Neuronal stem cell (in vitro differentiated cells): Measurements from ENCODE around the gene ZNF749. TPM values are rescaled to one million over a fixed set of nuclear protein-coding genes. Genes with fewer than 3 reads are reported as not detected.
"Not testable (repeated sequence)": the region's sequence is repeated elsewhere in the genome, so short reads cannot be mapped to it uniquely, and the experiment has no call there.

Experiments
- DNase-seq: peaks from one replicate; pipeline ENCODE4 v3.0.0-alpha.2; 2013; ENCODE audit warnings: low spot score
- H2AFZ ChIP-seq: one replicate; pipeline ENCODE4 v1.6.1; 2013; ENCODE audit warnings: mild to moderate bottlenecking, low read length, inconsistent platforms
- H2AK5ac ChIP-seq: 2 replicates; pipeline ENCODE4 v1.6.1; 2013; ENCODE audit warnings: low read depth, mild to moderate bottlenecking, inconsistent platforms, low read length, moderate library complexity, mixed read lengths
- H2BK120ac ChIP-seq: 2 replicates; pipeline ENCODE4 v1.6.1; 2013; ENCODE audit warnings: low read depth, mild to moderate bottlenecking, inconsistent platforms, low read length, moderate library complexity, mixed read lengths
- H2BK12ac ChIP-seq: one replicate; pipeline ENCODE4 v1.6.1; 2013; ENCODE audit warnings: low read length, inconsistent platforms
- H2BK15ac ChIP-seq: 2 replicates; pipeline ENCODE4 v1.6.1; 2013; ENCODE audit warnings: mild to moderate bottlenecking, low read length, inconsistent platforms, mixed read lengths
- H2BK5ac ChIP-seq: one replicate; pipeline ENCODE4 v1.6.1; 2013; ENCODE audit warnings: inconsistent platforms, mild to moderate bottlenecking, low read length, moderate library complexity
- H3K14ac ChIP-seq: one replicate; pipeline ENCODE4 v1.6.1; 2013; ENCODE audit warnings: low read length, inconsistent platforms
- H3K18ac ChIP-seq: 2 replicates; pipeline ENCODE4 v1.6.1; 2013; ENCODE audit warnings: low read length, inconsistent platforms
- H3K23ac ChIP-seq: 2 replicates; pipeline ENCODE4 v1.6.1; 2013; ENCODE audit warnings: low read depth, mild to moderate bottlenecking, mixed read lengths, low read length, inconsistent platforms; ENCODE audit not compliant: poor library complexity
- H3K27ac ChIP-seq: replicated peaks from 3 replicates; pipeline ENCODE4 v1.5.1; 2013; ENCODE audit warnings: low read length, inconsistent platforms
- H3K27me3 ChIP-seq, 3 experiments: 2 replicates each; pipeline ENCODE4 v1.6.1; 2013; ENCODE audit warnings: low read length in 3 of 3, mild to moderate bottlenecking in 2 of 3, inconsistent platforms in 1 of 3, low read depth in 1 of 3, mixed read lengths in 1 of 3, moderate library complexity in 1 of 3; ENCODE audit not compliant: control insufficient read depth in 3 of 3, insufficient read depth in 3 of 3
- H3K36me3 ChIP-seq, 2 donors: replicated peaks in 1 of 2; 2 replicates each; pipeline ENCODE4 v1.6.1; 2013; ENCODE audit warnings: low read length in 2 of 2; ENCODE audit not compliant: control insufficient read depth in 2 of 2, insufficient read depth in 2 of 2
- H3K4ac ChIP-seq: 2 replicates; pipeline ENCODE4 v1.6.1; 2013; ENCODE audit warnings: inconsistent platforms, mild to moderate bottlenecking, low read length, moderate library complexity
- H3K4me1 ChIP-seq, 2 donors: 1 replicate in 1 of 2; 2 replicates in 1 of 2; pipeline ENCODE4 v1.6.1; 2013; ENCODE audit warnings: low read length in 2 of 2, low read depth in 1 of 2; ENCODE audit not compliant: control insufficient read depth in 2 of 2, insufficient read depth in 1 of 2
- H3K4me2 ChIP-seq: one replicate; pipeline ENCODE4 v1.6.1; 2013; ENCODE audit warnings: mild to moderate bottlenecking, low read length, inconsistent platforms; ENCODE audit not compliant: insufficient read depth, poor library complexity, severe bottlenecking
- H3K4me3 ChIP-seq, 2 donors: 2 replicates each; pipeline ENCODE4 v1.5.1; 2013; ENCODE audit warnings: low read length in 2 of 2, mild to moderate bottlenecking in 2 of 2, inconsistent platforms in 1 of 2, moderate library complexity in 1 of 2
- H3K79me1 ChIP-seq: one replicate; pipeline ENCODE4 v1.6.1; 2013; ENCODE audit warnings: low read depth, mild to moderate bottlenecking, inconsistent platforms, low read length, moderate library complexity
- H3K9ac ChIP-seq: one replicate; pipeline ENCODE4 v1.6.1; 2013; ENCODE audit warnings: mild to moderate bottlenecking, low read depth, low read length, inconsistent platforms; ENCODE audit not compliant: poor library complexity
- H3K9me3 ChIP-seq, 2 donors: replicated peaks in 1 of 2; 2 replicates each; pipeline versions ENCODE3 to v1.6.1; 2013; ENCODE audit warnings: low read length in 2 of 2, mild to moderate bottlenecking in 2 of 2, inconsistent platforms in 1 of 2, low read depth in 1 of 2, mixed read lengths in 1 of 2, moderate library complexity in 1 of 2; ENCODE audit not compliant: control insufficient read depth in 2 of 2, insufficient read depth in 1 of 2
- H4K8ac ChIP-seq: one replicate; pipeline ENCODE4 v1.6.1; 2013; ENCODE audit warnings: low read depth, mild to moderate bottlenecking, inconsistent platforms, low read length, moderate library complexity
- H4K91ac ChIP-seq: one replicate; pipeline ENCODE4 v1.6.1; 2013; ENCODE audit warnings: low read length, low read depth, mild to moderate bottlenecking, inconsistent platforms; ENCODE audit not compliant: poor library complexity
- WGBS, 2 donors: extraction: QIAGEN DNeasy Blood & Tissue Kit; methylation state at CpG; one replicate each; pipeline ENCODE4 v1.1.7; 2013; ENCODE audit warnings: missing lambda C conversion rate in 2 of 2, mixed read lengths in 1 of 2; ENCODE audit not compliant: insufficient read length in 2 of 2, insufficient replicate concordance in 1 of 2; ENCODE audit errors: extremely low coverage in 2 of 2; 5-methylcytosine and 5-hydroxymethylcytosine counted together
- small RNA-seq: library from polyadenylated mRNA; stranded (forward); fragments of <200 nt; extraction: miRNeasy Mini kit (QIAGEN cat#:217004); gene quantifications from one replicate; pipeline ENCODE3, GENCODE V24; 2013; ENCODE audit not compliant: insufficient read depth

Gene ZNF749

DNA sequence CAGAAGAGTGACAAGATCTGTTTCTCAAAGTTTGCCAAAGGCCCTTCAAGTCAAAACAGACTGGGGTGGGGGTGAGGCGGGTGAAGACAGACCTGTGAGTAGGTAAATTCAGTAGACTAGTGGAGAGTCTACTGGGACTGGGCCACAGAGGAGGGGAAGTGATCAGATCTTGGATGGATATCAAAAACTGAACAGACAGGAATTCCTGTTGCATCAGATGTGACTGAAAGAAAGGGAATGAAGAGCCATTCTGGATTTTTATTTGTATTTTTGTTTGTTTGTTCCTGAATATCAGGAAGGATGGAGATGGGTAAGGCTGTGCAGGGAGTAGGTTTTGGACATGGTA, 53.1 kb downstream of the ZNF749 start:
- H2BK12ac ChIP-seq, H2BK5ac ChIP-seq, H2BK120ac ChIP-seq, H3K27me3 ChIP-seq, H3K14ac ChIP-seq, H2AK5ac ChIP-seq, H4K8ac ChIP-seq, H3K27ac ChIP-seq, H3K23ac ChIP-seq, H2AFZ ChIP-seq, H3K4ac ChIP-seq, DNase-seq, H4K91ac ChIP-seq, H3K4me2 ChIP-seq, H2BK15ac ChIP-seq, H3K9ac ChIP-seq, H3K4me1 ChIP-seq, H3K18ac ChIP-seq, H3K79me1 ChIP-seq: not testable (repeated sequence)
- Histone ChIP-seq H3K9me3 (peaks cover 10 to 22% of the 10 kb centered on the region in 2 donors), H3K36me3 (peaks cover 16 to 38% of the 10 kb centered on the region in 2 donors), H3K4me3 (peak overlapping the region in 1 of 2 donors; percentile 50)
- WGBS, 2 donors = no CpG with 5 or more reads among the region's 1 CpG

Small RNAs within 50 kb of the gene (small RNA-seq; reads per million reads assigned to genes)
- not detected for gene VN1R107P
